GM23338 (cell line): ENCODE measurements around the gene ACSF2.

Experiments
- CTCF ChIP-seq, 2 experiments: fragments of 200-600 bp in 1 of 2; sonication (generic) in 1 of 2; conservative IDR thresholded peaks; 2 replicates each; pipeline versions ENCODE4 v1.5.1 to v1.6.1; 2016 to 2017; ENCODE audit warnings: antibody characterized with exemption in 2 of 2, low read depth in 2 of 2, mild to moderate bottlenecking in 2 of 2, moderate library complexity in 1 of 2
- EZH2 ChIP-seq: fragments of 200-600 bp; sonication (generic); IDR thresholded peaks from one replicate; pipeline ENCODE4 v1.8.0; 2017; ENCODE audit warnings: antibody characterized with exemption, mild to moderate bottlenecking, low read depth; ENCODE audit not compliant: unreplicated experiment
- EZH2phosphoT487 ChIP-seq: fragments of 200-600 bp; sonication (generic); IDR thresholded peaks from one replicate; pipeline ENCODE4 v1.8.1; 2018; ENCODE audit warnings: antibody characterized with exemption; ENCODE audit not compliant: unreplicated experiment
- JUNB ChIP-seq: IDR thresholded peaks from one replicate; pipeline ENCODE4 v1.6.1; 2016; ENCODE audit warnings: antibody characterized with exemption; ENCODE audit not compliant: unreplicated experiment
- POLR2AphosphoS5 ChIP-seq: IDR thresholded peaks from 2 replicates; pipeline ENCODE4 v1.6.1; 2016; ENCODE audit warnings: antibody characterized with exemption, low read depth
- REST ChIP-seq: IDR thresholded peaks from one replicate; pipeline ENCODE4 v1.6.1; 2018; ENCODE audit warnings: antibody characterized with exemption; ENCODE audit not compliant: unreplicated experiment
- ZNF462 ChIP-seq: fragments of 250-450 bp; sonication (Bioruptor Pico); IDR thresholded peaks from 2 replicates; pipeline ENCODE4 v1.5.0; 2020; ENCODE audit warnings: mild to moderate bottlenecking, moderate library complexity

GRCh38 chr17:50465635-50466034, 39.6 kb downstream of the ACSF2 start:
- TF ChIP-seq CTCF (conservative IDR thresholded peaks at IDR 0.05; ENCODE audit: low read depth in 2 of 2) (no peak), EZH2 (no peak), REST (no peak), EZH2phosphoT487 (no peak), POLR2AphosphoS5 (no peak), JUNB (no peak), ZNF462 (CRISPR knock-in tag) (no peak)
